Coronary artery (tissue), 2 donors: ENCODE data around the gene FAM162B.
A peak's percentile ranks its signal among the peaks of the same experiment; 100 is the strongest.

Experiments
- DNase-seq: peaks from one replicate; pipeline ENCODE4 v3.0.0-alpha.2; 2017; ENCODE audit warnings: low spot score
- H3K27ac ChIP-seq, 2 donors: fragments of 200-600 bp; sonication (generic); one replicate each; pipeline ENCODE4 v1.5.1; 2016 to 2019
- H3K4me3 ChIP-seq: fragments of 200-600 bp; sonication (generic); 2 replicates; pipeline ENCODE4 v1.5.1; 2016; ENCODE audit warnings: mild to moderate bottlenecking, moderate library complexity
- CTCF ChIP-seq: fragments of 200-600 bp; sonication (generic); IDR thresholded peaks from one replicate; pipeline ENCODE4 v1.5.1; 2019; ENCODE audit warnings: antibody characterized with exemption

Gene FAM162B

GRCh38 chr6:116764961-116765841 is at the start of gene FAM162B:
Gene FAM162B (minus strand): TSS chr6:116765719. CDS start chr6:116765576, 143 bp downstream.
- no peak for DNase-seq
- Histone ChIP-seq H3K4me3 (peak within 1 kb of the TSS; percentile 73), H3K27ac (peak within 1 kb of the TSS in 1 of 2 donors; percentile 22)
- TF ChIP-seq CTCF = no peak

- Histone ChIP-seq H3K4me3 (no peak overlapping the region), H3K27ac (no peak overlapping the region)
- DNase-seq = no peak
- TF ChIP-seq CTCF = no peak
Observed at GRCh38 chr6:116812051-116812650, 46.6 kb upstream of the FAM162B start.

- no peak for DNase-seq
- Histone ChIP-seq H3K4me3 (no peak overlapping the region), H3K27ac (no peak overlapping the region)
- TF ChIP-seq CTCF = no peak
Observed at GRCh38 chr6:116801971-116802370, 36.5 kb upstream of the FAM162B start.

- H3K4me3 ChIP-seq = no peak overlapping the region
- TF ChIP-seq CTCF = no peak
- no peak for DNase-seq
- no peak overlapping the region for H3K27ac ChIP-seq
Observed at GRCh38 chr6:116799945-116800344, 34.4 kb upstream of the FAM162B start.

GRCh38 chr6:116797585-116797984 is 32.1 kb upstream of the FAM162B start:
- Histone ChIP-seq H3K4me3 (no peak overlapping the region), H3K27ac (no peak overlapping the region)
- no peak for DNase-seq
- no peak for TF ChIP-seq CTCF

- no peak for TF ChIP-seq CTCF
- Histone ChIP-seq H3K4me3 (no peak overlapping the region), H3K27ac (no peak overlapping the region)
- DNase-seq = no peak
Observed at GRCh38 chr6:116793224-116793623, 27.7 kb upstream of the FAM162B start.

- no peak for DNase-seq
- no peak for TF ChIP-seq CTCF
- no peak overlapping the region for H3K27ac ChIP-seq
Observed at GRCh38 chr6:116783852-116784251, 18.3 kb upstream of the FAM162B start.

More at GRCh38 chr6:116783852-116784251, 18.3 kb upstream of the FAM162B start:
- no peak overlapping the region for H3K4me3 ChIP-seq
